ENCODE data around the gene PLPPR3. TPM values are rescaled to one million over a fixed set of nuclear protein-coding genes. Genes with fewer than 3 reads are reported as not detected.
"Not testable (repeated sequence)": the region's sequence is repeated elsewhere in the genome, so short reads cannot be mapped to it uniquely, and the experiment has no call there.

Gene PLPPR3
- polyA plus RNA-seq, 1 experiment: 1.1 TPM

GRCh38 chr19:825897-826644 is 4.3 kb upstream of the PLPPR3 start:
- H3K36me3 ChIP-seq (ENCODE audit: control insufficient read depth, insufficient read depth, low read length): no peaks in the 10 kb centered on the region
- TF ChIP-seq, protein P1, sequence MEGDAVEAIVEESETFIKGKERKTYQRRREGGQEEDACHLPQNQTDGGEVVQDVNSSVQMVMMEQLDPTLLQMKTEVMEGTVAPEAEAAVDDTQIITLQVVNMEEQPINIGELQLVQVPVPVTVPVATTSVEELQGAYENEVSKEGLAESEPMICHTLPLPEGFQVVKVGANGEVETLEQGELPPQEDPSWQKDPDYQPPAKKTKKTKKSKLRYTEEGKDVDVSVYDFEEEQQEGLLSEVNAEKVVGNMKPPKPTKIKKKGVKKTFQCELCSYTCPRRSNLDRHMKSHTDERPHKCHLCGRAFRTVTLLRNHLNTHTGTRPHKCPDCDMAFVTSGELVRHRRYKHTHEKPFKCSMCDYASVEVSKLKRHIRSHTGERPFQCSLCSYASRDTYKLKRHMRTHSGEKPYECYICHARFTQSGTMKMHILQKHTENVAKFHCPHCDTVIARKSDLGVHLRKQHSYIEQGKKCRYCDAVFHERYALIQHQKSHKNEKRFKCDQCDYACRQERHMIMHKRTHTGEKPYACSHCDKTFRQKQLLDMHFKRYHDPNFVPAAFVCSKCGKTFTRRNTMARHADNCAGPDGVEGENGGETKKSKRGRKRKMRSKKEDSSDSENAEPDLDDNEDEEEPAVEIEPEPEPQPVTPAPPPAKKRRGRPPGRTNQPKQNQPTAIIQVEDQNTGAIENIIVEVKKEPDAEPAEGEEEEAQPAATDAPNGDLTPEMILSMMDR (IDR thresholded peaks at IDR 0.05; ENCODE audit: insufficient read depth, low read depth, low read length): no peak
- no peaks in the 10 kb centered on the region for H3K27me3 ChIP-seq (ENCODE audit: control insufficient read depth, insufficient read depth, low read length)
- CTCF ChIA-PET: interaction anchor here (1.1 kb wide), 1 partner anchor 34 kb away, joined by 3 read pairs; no protein-coding TSS in a partner anchor
- no peak overlapping the region for H3K4me3 ChIP-seq (ENCODE audit: low read depth, low read length)
- no peak for DNase-seq (ENCODE audit: low read depth)
- POLR2A ChIA-PET: no interaction called here

GRCh38 chr19:824885-825284 is 3.1 kb upstream of the PLPPR3 start:
- H3K36me3 ChIP-seq (ENCODE audit: control insufficient read depth, insufficient read depth, low read length): no peaks in the 10 kb centered on the region
- CTCF ChIA-PET: interaction anchor here (1.0 kb wide), 2 partner anchors 9 to 55 kb away, joined by 3 read pairs; no protein-coding TSS in a partner anchor
- TF ChIP-seq, protein P1 (IDR thresholded peaks at IDR 0.05; ENCODE audit: insufficient read depth, low read depth, low read length): no peak
- H3K4me3 ChIP-seq (ENCODE audit: low read depth, low read length): no peak overlapping the region
- DNase-seq (ENCODE audit: low read depth): no peak
- POLR2A ChIA-PET: no interaction called here
- no peaks in the 10 kb centered on the region for H3K27me3 ChIP-seq (ENCODE audit: control insufficient read depth, insufficient read depth, low read length)

DNA sequence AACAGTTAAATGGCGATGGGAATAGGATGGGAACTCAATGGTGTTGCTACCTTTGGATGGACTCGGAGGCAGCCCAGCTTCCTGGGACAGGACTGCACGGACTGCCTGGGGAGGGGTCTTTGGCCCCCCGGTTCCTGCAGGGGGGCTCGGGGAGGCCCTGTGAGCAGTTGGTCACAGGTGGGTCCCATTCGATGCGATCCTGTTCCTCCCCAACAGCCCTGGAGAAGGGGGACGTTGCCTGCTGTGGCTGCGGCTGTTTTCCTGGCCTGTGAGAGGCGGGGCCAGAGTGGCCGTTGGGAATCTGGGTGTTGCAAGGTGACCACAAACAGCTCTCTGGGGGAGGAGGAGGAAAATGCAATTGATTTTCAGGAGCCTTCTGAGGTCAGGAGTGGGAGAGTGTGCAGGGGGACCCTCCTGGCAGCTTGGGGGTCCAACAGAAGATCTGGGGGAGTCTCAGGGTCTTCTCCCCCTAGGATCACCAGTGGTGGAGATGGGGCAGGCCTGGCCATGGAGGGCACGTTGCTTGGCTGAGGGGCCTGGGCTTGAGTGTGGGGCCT is 1.9 kb upstream of the PLPPR3 start:
- H3K4me3 ChIP-seq (ENCODE audit: low read depth, low read length): no peak overlapping the region
- TF ChIP-seq, protein P1 (IDR thresholded peaks at IDR 0.05; ENCODE audit: insufficient read depth, low read depth, low read length): no peak
- DNase-seq (ENCODE audit: low read depth): no peak
- ChIA-PET CTCF (interaction anchor here (0.6 kb wide), 1 partner anchor 35 kb away, joined by 4 read pairs; no protein-coding TSS in a partner anchor), POLR2A (no interaction called here)
- no peaks in the 10 kb centered on the region for H3K27me3 ChIP-seq (ENCODE audit: control insufficient read depth, insufficient read depth, low read length)
- H3K36me3 ChIP-seq (ENCODE audit: control insufficient read depth, insufficient read depth, low read length): no peaks in the 10 kb centered on the region

DNA sequence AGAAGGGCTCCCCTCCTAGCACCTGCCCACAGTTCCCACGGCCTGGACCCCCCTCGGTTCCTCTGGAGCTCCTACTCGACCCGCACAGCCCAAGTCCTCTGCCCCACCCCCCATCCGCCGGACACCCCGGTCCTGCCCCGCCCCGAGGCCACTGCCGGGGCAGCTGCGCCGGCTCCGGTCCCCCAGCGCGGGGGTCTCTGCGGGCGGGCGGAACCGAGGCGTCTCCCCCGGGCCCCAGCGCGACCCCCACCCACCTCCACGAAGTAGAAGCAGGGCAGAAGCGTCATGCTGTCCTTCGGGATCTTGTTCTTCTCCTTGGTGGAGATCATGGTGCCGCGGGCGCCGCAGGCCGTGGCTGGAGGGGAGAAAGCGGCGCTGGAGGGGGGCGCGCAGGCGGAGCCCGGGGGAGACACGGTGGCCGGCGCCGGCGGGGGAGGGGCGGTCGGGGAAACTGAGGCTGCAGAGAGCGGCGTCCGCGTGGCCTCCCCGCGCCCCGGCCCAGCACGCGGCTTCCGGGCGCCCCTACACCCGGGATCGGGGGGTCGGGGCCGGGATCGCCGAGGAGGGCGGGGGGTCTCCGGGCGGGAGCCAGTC is 427 bp downstream of the PLPPR3 start:
- peak overlapping the region; percentile 40 for H3K4me3 ChIP-seq (ENCODE audit: low read depth, low read length)
- TF ChIP-seq, protein P1 (IDR thresholded peaks at IDR 0.05; ENCODE audit: insufficient read depth, low read depth, low read length): no peak
- POLR2A ChIA-PET: no interaction called here
- no peak for DNase-seq (ENCODE audit: low read depth)
- no peaks in the 10 kb centered on the region for H3K27me3 ChIP-seq (ENCODE audit: control insufficient read depth, insufficient read depth, low read length)
- CTCF ChIA-PET: interaction anchor here (1.3 kb wide), 1 partner anchor 51 kb away, joined by 3 read pairs; no protein-coding TSS in a partner anchor
- H3K36me3 ChIP-seq (ENCODE audit: control insufficient read depth, insufficient read depth, low read length): no peaks in the 10 kb centered on the region

DNA sequence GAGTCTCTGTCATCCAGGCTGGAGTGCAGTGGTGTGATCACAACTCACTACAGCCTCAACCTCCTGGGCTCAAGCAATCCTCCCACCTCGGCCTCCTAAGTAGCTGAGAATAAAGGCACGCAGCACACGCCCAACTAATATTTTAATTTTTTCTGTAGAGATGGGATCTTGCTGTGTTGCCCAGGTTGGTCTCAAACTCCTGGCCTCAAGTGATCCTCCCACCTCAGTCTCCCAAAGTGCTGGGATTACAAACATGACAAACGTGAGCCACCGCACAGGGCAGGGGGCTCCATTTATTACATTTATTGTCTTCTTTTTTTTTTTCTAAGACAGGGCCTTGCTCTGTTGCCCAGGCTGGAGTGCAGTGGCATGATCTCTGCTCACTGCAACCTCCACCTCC is 1.5 kb downstream of the PLPPR3 start:
- H3K36me3 ChIP-seq (ENCODE audit: control insufficient read depth, insufficient read depth, low read length); H3K27me3 ChIP-seq (ENCODE audit: control insufficient read depth, insufficient read depth, low read length); DNase-seq (ENCODE audit: low read depth); POLR2A ChIA-PET; H3K4me3 ChIP-seq (ENCODE audit: low read depth, low read length): not testable (repeated sequence)
- CTCF ChIA-PET: interaction anchor here (1.3 kb wide), 1 partner anchor 50 kb away, joined by 3 read pairs; no protein-coding TSS in a partner anchor

All from BJ (cell line).